HUES6 (cell line): ENCODE data around the gene SUPT3H.
"Not testable (repeated sequence)": the region's sequence is repeated elsewhere in the genome, so short reads cannot be mapped to it uniquely, and the experiment has no call there.

ENCODE experiments used
- H3K27ac ChIP-seq: 2 replicates; pipeline ENCODE4 v1.7.0; 2013; ENCODE audit warnings: low read depth, mild to moderate bottlenecking, low read length, inconsistent platforms
- H3K27me3 ChIP-seq: 2 replicates; pipeline ENCODE4 v1.6.1; 2013; ENCODE audit warnings: low read length; ENCODE audit not compliant: control insufficient read depth, insufficient read depth
- H3K36me3 ChIP-seq: 2 replicates; pipeline ENCODE4 v1.6.1; 2013; ENCODE audit warnings: low read length; ENCODE audit not compliant: control insufficient read depth, insufficient read depth
- H3K4me1 ChIP-seq: 2 replicates; pipeline ENCODE4 v1.6.1; 2013; ENCODE audit warnings: low read length; ENCODE audit not compliant: control insufficient read depth, insufficient read depth
- H3K4me3 ChIP-seq: 2 replicates; pipeline ENCODE4 v1.5.1; 2013; ENCODE audit warnings: low read depth, low read length
- H3K9ac ChIP-seq: one replicate; pipeline ENCODE4 v1.6.1; 2013; ENCODE audit warnings: mild to moderate bottlenecking, low read length
- H3K9me3 ChIP-seq: 2 replicates; pipeline ENCODE4 v1.6.1; 2013; ENCODE audit warnings: low read depth, low read length; ENCODE audit not compliant: control insufficient read depth, insufficient read depth

SUPT3H gene

DNA sequence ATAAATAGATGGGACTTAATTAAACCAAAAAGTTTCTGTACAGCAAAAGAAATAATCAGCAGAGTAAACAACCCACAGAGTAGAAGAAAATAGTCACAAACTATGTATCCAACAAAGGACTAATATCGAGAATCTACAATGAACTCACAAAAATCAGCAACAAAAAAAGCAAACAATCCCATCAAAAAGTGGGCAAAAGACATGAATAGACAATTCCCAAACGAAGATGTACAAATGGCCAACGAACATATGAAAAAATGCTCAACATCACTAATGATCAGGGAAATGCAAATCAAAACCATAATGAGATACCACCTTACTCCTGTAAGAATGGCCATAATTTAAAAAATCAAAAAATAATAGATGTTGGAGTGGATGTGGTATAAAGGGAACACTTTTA is 232.1 kb downstream of the SUPT3H start:
- H3K4me1 ChIP-seq, H3K9ac ChIP-seq, H3K27me3 ChIP-seq, H3K27ac ChIP-seq, H3K36me3 ChIP-seq, H3K4me3 ChIP-seq: not testable (repeated sequence)
- peaks cover 13% of the 10 kb centered on the region; the same call in 1 of the 2 replicates for H3K9me3 ChIP-seq

- H3K36me3 ChIP-seq, result no peaks in the 10 kb centered on the region
- H3K4me1 ChIP-seq, result peaks cover 11% of the 10 kb centered on the region
- H3K27me3 ChIP-seq, result no peaks in the 10 kb centered on the region
- H3K27ac ChIP-seq, result no peak overlapping the region
- H3K9me3 ChIP-seq, result peaks cover 7% of the 10 kb centered on the region; the same call in 1 of the 2 replicates
- no peak overlapping the region for H3K4me3 ChIP-seq
- no peak overlapping the region for H3K9ac ChIP-seq
Measured at GRCh38 chr6:45138765-45139164, 239.0 kb downstream of the SUPT3H start.

- no peaks in the 10 kb centered on the region for H3K27me3 ChIP-seq
- no peak overlapping the region for H3K27ac ChIP-seq
- H3K36me3 ChIP-seq, result no peaks in the 10 kb centered on the region
- H3K4me3 ChIP-seq, result no peak overlapping the region
- peaks cover 7% of the 10 kb centered on the region; the same call in 1 of the 2 replicates for H3K9me3 ChIP-seq
- peaks cover 11% of the 10 kb centered on the region for H3K4me1 ChIP-seq
- no peak overlapping the region for H3K9ac ChIP-seq
Measured at GRCh38 chr6:45136495-45136894, 241.2 kb downstream of the SUPT3H start.

DNA sequence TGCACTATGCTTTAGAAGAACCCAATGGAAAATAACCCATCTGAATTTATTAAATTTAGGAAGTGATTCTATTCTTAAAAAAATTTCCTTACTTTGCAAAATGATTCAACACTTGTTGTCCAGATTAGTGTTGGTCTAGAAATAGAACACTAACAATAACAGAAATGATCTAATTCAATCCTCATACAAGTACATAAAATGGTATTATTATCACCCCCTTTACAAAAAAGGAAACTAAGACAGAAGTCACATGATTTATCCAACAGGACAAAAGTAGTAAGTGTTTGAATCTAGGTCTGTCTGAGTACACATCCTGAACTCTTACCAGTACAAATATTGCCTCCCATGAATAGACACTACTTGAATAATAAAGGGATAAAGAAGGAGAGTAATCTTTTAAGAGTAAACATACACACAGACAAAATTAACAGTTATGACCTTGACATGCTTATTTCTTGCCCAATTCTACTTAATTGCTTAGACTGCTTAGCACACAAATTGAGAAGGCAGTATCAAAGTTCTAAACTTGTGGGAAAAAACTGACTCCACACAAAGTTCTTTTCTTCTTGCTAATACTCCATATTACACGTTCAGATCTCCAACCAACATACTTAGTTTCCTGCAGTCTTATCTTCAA is 245.0 kb downstream of the SUPT3H start:
- H3K36me3 ChIP-seq, result no peaks in the 10 kb centered on the region
- peaks cover 7% of the 10 kb centered on the region; the same call in 1 of the 2 replicates for H3K9me3 ChIP-seq
- H3K4me1 ChIP-seq, result no peaks in the 10 kb centered on the region
- no peaks in the 10 kb centered on the region for H3K27me3 ChIP-seq
- no peak overlapping the region for H3K4me3 ChIP-seq
- no peak overlapping the region for H3K27ac ChIP-seq
- no peak overlapping the region for H3K9ac ChIP-seq

DNA sequence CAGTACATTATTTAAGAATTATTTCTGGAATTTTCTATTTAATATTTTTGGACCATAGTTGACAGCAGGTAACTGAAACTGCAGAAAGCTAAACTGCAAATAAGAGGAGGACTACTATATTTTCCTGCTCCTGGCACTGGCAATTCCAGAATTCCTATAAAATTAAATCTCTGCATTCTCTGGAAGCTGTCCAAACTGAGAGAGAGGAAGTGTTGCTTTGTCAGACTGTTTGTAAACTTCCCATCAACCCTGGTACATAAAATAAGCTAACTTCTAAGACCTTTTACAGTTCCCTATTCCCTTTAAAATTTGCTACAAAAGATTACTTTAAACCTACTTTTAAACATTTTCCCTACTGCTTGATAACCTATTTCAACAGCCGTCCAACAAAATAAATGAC is 245.7 kb downstream of the SUPT3H start:
- H3K27me3 ChIP-seq, result no peaks in the 10 kb centered on the region
- H3K36me3 ChIP-seq, result no peaks in the 10 kb centered on the region
- no peak overlapping the region for H3K27ac ChIP-seq
- H3K4me1 ChIP-seq, result no peaks in the 10 kb centered on the region
- no peak overlapping the region for H3K4me3 ChIP-seq
- H3K9me3 ChIP-seq, result peaks cover 5% of the 10 kb centered on the region; the same call in 1 of the 2 replicates
- no peak overlapping the region for H3K9ac ChIP-seq

DNA sequence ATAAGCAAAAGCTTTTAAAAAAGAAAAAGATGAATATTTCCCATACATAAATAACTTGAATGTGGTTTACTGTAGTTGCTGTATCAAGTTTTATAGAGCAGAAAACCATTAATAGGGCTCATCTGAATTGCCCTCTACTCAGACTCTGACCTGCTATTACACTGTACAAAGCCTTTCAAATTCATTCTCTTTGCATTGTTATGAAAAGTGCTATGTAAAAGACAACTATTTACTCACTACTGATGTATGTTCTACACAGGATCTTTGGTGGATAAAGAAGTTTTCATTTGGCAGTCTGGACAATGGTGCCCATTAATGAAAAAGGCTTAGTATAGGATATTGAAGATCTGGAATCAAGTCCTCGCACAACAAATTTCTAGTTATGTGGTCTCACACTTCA is 248.7 kb downstream of the SUPT3H start:
- H3K27me3 ChIP-seq, result no peaks in the 10 kb centered on the region
- no peaks in the 10 kb centered on the region for H3K4me1 ChIP-seq
- H3K36me3 ChIP-seq, result no peaks in the 10 kb centered on the region
- no peak overlapping the region for H3K4me3 ChIP-seq
- no peaks in the 10 kb centered on the region for H3K9me3 ChIP-seq
- no peak overlapping the region for H3K9ac ChIP-seq
- H3K27ac ChIP-seq, result no peak overlapping the region

- Histone ChIP-seq H3K4me1 (no peaks in the 10 kb centered on the region), H3K9ac (no peak overlapping the region), H3K27me3 (no peaks in the 10 kb centered on the region), H3K36me3 (no peaks in the 10 kb centered on the region), H3K4me3 (no peak overlapping the region), H3K9me3 (no peaks in the 10 kb centered on the region), H3K27ac (no peak overlapping the region)
Measured at GRCh38 chr6:45127185-45127584, 250.5 kb downstream of the SUPT3H start.

- no peaks in the 10 kb centered on the region for H3K27me3 ChIP-seq
- H3K27ac ChIP-seq, result no peak overlapping the region
- no peak overlapping the region for H3K9ac ChIP-seq
- H3K9me3 ChIP-seq, result no peaks in the 10 kb centered on the region
- H3K4me3 ChIP-seq, result no peak overlapping the region
- H3K36me3 ChIP-seq, result no peaks in the 10 kb centered on the region
- H3K4me1 ChIP-seq, result no peaks in the 10 kb centered on the region
Measured at GRCh38 chr6:45126033-45126432, 251.7 kb downstream of the SUPT3H start.

GRCh38 chr6:45123023-45123422 is 254.7 kb downstream of the SUPT3H start:
- Histone ChIP-seq H3K4me1 (no peaks in the 10 kb centered on the region), H3K36me3 (no peaks in the 10 kb centered on the region), H3K27ac (no peak overlapping the region), H3K9ac (no peak overlapping the region), H3K27me3 (no peaks in the 10 kb centered on the region), H3K4me3 (no peak overlapping the region), H3K9me3 (no peaks in the 10 kb centered on the region)

- no peaks in the 10 kb centered on the region for H3K27me3 ChIP-seq
- no peak overlapping the region for H3K9ac ChIP-seq
- no peaks in the 10 kb centered on the region for H3K9me3 ChIP-seq
- no peaks in the 10 kb centered on the region for H3K4me1 ChIP-seq
- no peak overlapping the region for H3K27ac ChIP-seq
- H3K4me3 ChIP-seq, result no peak overlapping the region
- no peaks in the 10 kb centered on the region for H3K36me3 ChIP-seq
Measured at GRCh38 chr6:45118754-45119153, 259.0 kb downstream of the SUPT3H start.

DNA sequence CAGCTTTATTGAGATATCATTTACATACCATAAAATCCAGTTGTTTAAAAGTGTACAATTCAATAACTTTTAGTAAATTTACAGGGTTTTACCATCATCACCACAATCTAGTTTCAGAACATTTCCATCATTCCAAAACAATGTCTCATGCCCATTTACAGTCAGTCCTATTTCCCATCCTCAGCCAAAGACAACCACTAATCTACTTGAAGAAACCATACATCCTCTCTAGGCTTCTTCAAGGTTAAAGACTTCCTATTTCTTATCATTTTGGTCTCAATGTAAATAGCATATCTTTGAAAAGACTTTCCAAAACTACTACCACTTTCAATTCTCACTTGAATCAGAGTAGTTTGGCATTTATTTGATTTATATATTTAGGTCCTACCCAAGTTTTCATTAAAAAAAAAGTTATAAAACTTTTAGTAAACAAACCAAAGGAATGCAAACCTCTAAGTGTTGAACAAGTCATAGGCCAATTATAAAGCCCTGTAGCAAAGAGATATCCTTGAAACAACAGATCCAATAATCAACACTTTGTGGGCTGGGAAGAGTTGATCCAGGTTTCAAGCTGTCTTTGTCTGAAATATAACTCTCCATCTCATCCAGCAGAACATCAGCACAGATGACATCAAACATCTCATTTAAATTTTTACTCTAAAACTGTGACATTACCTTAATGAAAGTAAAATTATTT is 260.9 kb downstream of the SUPT3H start:
- H3K9me3 ChIP-seq, result no peaks in the 10 kb centered on the region
- no peak overlapping the region for H3K27ac ChIP-seq
- H3K27me3 ChIP-seq, result no peaks in the 10 kb centered on the region
- H3K4me1 ChIP-seq, result no peaks in the 10 kb centered on the region
- no peak overlapping the region for H3K9ac ChIP-seq
- H3K4me3 ChIP-seq, result no peak overlapping the region
- no peaks in the 10 kb centered on the region for H3K36me3 ChIP-seq
